Karpas-422 (cell line): ENCODE results near the gene GNAQ. TPM values are rescaled to one million over a fixed set of nuclear protein-coding genes. Genes with fewer than 3 reads are reported as not detected.
A peak's percentile ranks its signal among the peaks of the same experiment; 100 is the strongest.
"Not testable (repeated sequence)": the region's sequence is repeated elsewhere in the genome, so short reads cannot be mapped to it uniquely, and the experiment has no call there.

Experiments
- DNase-seq: peaks from one replicate; pipeline ENCODE4 v3.0.0-alpha.2; 2015
- H2AFZ ChIP-seq: fragments of 200-600 bp; sonication (generic); 2 replicates; pipeline ENCODE4 v1.6.1; 2014; ENCODE audit warnings: antibody characterized with exemption, low read length, mixed read lengths
- H3K27ac ChIP-seq: fragments of 200-600 bp; sonication (generic); 2 replicates; pipeline ENCODE4 v1.5.1; 2014; ENCODE audit warnings: mild to moderate bottlenecking, low read length, moderate library complexity
- H3K27me3 ChIP-seq: fragments of 200-600 bp; sonication (generic); 2 replicates; pipeline ENCODE4 v1.6.1; 2014; ENCODE audit warnings: low read length, mixed read lengths
- H3K36me3 ChIP-seq: fragments of 200-600 bp; sonication (generic); 2 replicates; pipeline ENCODE4 v1.6.1; 2014; ENCODE audit warnings: low read length, mixed read lengths; ENCODE audit not compliant: insufficient read depth
- H3K4me1 ChIP-seq: fragments of 200-600 bp; sonication (generic); 2 replicates; pipeline ENCODE4 v1.6.1; 2014; ENCODE audit warnings: mild to moderate bottlenecking, low read length, mixed read lengths
- H3K4me2 ChIP-seq: fragments of 200-600 bp; sonication (generic); 2 replicates; pipeline ENCODE4 v1.6.1; 2014; ENCODE audit warnings: low read length, low read depth, mild to moderate bottlenecking; ENCODE audit not compliant: poor library complexity, severe bottlenecking
- H3K4me3 ChIP-seq: fragments of 200-600 bp; sonication (generic); 2 replicates; pipeline ENCODE4 v1.5.1; 2014; ENCODE audit warnings: mild to moderate bottlenecking, antibody characterized with exemption, low read length, mixed read lengths
- H3K79me2 ChIP-seq: fragments of 200-600 bp; sonication (generic); 2 replicates; pipeline ENCODE4 v1.6.1; 2014; ENCODE audit warnings: mild to moderate bottlenecking, low read length, mixed read lengths
- H3K9ac ChIP-seq: fragments of 200-600 bp; sonication (generic); 2 replicates; pipeline ENCODE4 v1.6.0; 2014; ENCODE audit warnings: low read length
- H3K9me2 ChIP-seq: fragments of 200-600 bp; sonication (generic), shearing (Covaris generic); replicated peaks from 2 replicates; pipeline ENCODE4 v1.6.0; 2014; ENCODE audit warnings: mild to moderate bottlenecking, low read length, moderate library complexity; ENCODE audit not compliant: insufficient read depth
- H3K9me3 ChIP-seq: fragments of 300-700, 200-600 bp; sonication (generic); 2 replicates; pipeline ENCODE4 v1.6.1; 2014; ENCODE audit warnings: low read length, mixed read lengths
- H4K20me1 ChIP-seq: fragments of 200-600 bp; sonication (generic); 2 replicates; pipeline ENCODE4 v1.6.1; 2014; ENCODE audit warnings: mild to moderate bottlenecking, antibody characterized with exemption, low read length, low read depth; ENCODE audit not compliant: insufficient read depth
- total RNA-seq: library from RNA; depleted of rRNA; stranded (reverse); fragments of >200 nt; shearing (Covaris generic); gene quantifications from 2 replicates; pipeline ENCODE4 v1.2.3, GENCODE V29; 2014; ENCODE audit warnings: low replicate concordance

GNAQ gene
- total RNA-seq, 1 experiment from 2014 or later: not detected

DNA sequence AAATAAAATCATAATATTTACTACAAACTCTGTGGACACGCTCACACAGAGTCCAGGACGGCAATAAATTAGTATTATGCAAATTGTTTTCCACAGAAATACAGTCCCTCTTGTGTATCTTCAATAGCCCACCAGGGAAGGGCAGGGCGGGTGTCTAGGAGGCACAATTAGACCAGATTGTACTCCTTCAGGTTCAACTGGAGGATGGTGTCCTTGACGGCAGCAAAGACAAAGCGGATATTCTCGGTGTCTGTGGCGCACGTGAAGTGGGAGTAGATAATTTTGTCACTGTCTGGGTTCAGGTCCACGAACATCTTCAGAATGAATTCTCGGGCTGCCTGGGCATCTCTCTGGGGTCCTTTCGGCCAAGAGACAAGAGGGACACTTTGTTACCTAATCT lies 310.5 kb downstream of the GNAQ start:
- not testable (repeated sequence) for H4K20me1 ChIP-seq, DNase-seq, H3K4me2 ChIP-seq, H3K9me3 ChIP-seq, H3K27ac ChIP-seq, H3K4me3 ChIP-seq, H2AFZ ChIP-seq, H3K79me2 ChIP-seq, H3K9ac ChIP-seq, H3K9me2 ChIP-seq, H3K36me3 ChIP-seq, H3K27me3 ChIP-seq
- H3K4me1 ChIP-seq: peaks cover 28% of the 10 kb centered on the region

DNA sequence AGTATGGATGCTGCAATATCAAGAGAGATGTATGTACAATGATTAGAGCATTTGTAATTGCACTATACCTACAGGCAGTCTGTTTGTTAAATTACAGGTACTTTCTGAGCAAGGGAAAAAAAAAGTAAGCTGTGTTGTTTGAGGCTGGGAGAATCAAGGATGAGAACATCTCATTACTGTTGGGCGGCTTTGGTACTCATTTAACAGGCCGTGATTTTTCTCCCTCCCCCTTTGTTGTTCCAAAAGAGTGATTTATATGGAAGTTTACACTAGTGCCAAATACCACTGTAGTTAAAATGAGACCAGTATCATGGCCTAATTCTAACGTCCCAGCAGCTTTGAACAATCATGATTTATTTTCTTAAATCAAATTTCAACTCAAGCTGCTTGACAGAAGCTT lies 312.3 kb downstream of the GNAQ start:
- H3K4me2 ChIP-seq: no peak overlapping the region
- no peaks in the 10 kb centered on the region for H3K36me3 ChIP-seq
- H3K79me2 ChIP-seq: no peaks in the 10 kb centered on the region
- no peak overlapping the region for H3K4me3 ChIP-seq
- peaks cover 19% of the 10 kb centered on the region for H3K4me1 ChIP-seq
- no peak overlapping the region for H3K27ac ChIP-seq
- H3K9ac ChIP-seq: no peak overlapping the region
- DNase-seq: no peak
- no peaks in the 10 kb centered on the region for H3K27me3 ChIP-seq
- H3K9me2 ChIP-seq: no peaks in the 10 kb centered on the region
- H4K20me1 ChIP-seq: no peaks in the 10 kb centered on the region
- H3K9me3 ChIP-seq: peaks cover 5% of the 10 kb centered on the region; the same call in 1 of the 2 replicates
- no peak overlapping the region for H2AFZ ChIP-seq

DNA sequence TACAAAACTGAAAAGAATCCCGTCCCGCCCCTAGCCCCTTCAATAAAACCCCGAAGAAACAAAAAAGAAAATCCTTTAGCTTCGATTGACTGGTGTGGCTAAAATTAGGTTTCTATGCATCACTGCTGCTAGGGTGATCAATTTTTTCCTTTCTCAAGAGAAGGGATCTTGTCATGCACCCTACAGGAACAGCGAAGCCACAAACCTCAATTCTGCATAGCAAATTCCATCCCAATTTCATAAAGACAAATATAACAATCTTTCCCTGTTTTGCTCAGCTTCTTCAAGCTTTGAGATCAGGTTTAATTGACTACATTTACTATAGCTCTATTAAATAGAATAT lies 313.3 kb downstream of the GNAQ start:
- not testable (repeated sequence) for H4K20me1 ChIP-seq, H3K36me3 ChIP-seq, DNase-seq, H3K4me3 ChIP-seq, H3K27ac ChIP-seq, H2AFZ ChIP-seq, H3K79me2 ChIP-seq, H3K4me2 ChIP-seq, H3K9me2 ChIP-seq, H3K27me3 ChIP-seq, H3K9me3 ChIP-seq, H3K9ac ChIP-seq
- H3K4me1 ChIP-seq: peaks cover 24% of the 10 kb centered on the region

DNA sequence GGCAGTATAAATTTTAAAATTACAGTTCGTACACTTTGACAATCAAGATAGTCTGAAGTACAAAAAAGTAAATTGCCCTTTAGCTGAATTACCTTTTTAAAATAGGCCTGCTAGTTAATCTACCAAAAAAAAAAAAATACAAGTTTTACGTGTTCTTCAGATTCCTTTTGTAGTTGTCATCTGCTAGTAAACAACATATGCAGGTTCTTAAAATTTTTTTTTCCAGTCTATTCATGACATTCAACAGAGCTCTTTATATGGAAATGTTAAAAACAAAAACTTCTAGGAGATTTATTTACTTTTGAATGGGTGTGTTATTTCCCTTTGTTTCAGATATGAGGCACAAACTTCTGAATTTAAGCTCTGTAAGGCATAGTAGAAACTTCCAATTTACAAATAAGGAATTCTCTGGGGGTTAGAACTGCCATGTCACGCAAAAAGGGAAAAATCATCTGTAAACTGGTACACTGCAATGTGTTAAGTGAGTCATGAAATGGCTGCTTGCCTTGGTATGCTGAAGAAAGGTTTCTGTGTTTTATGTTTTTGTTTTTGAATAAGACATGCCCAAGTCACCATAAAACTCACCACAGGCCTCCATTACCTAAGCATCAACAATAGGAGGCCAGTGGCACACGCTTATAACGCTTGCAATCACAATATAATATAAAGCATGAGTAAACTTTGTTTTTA lies 313.9 kb downstream of the GNAQ start:
- H3K36me3 ChIP-seq, H2AFZ ChIP-seq, H3K27me3 ChIP-seq, DNase-seq, H3K9me2 ChIP-seq, H3K79me2 ChIP-seq, H3K27ac ChIP-seq, H3K4me2 ChIP-seq, H3K9ac ChIP-seq, H3K4me3 ChIP-seq, H3K9me3 ChIP-seq, H4K20me1 ChIP-seq: not testable (repeated sequence)
- H3K4me1 ChIP-seq: peaks cover 24% of the 10 kb centered on the region

DNA sequence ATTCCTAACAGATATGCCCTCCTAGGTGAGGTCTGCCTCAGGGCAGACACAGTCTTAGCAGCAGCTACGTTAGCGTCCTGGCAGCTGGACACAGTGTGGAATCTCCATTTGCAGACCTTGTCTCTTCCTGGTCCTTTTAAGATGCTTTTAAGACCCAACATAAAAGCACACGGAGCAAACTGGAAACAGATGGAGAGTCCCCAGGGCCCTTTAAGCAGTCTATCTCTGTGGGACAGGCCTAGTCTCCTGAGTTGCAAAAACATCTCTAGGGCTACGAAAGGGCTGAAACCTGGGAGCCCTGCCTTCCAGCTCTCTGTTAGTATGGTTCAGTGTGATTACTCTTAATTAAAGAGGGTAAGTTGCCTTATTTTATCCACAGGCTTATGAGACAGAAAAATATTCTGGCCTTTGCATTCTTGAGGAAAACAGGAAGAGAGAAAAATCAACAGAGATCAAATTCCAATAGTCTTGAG lies 317.5 kb downstream of the GNAQ start:
- Histone ChIP-seq H4K20me1 (no peaks in the 10 kb centered on the region), H3K36me3 (no peaks in the 10 kb centered on the region), H3K79me2 (no peaks in the 10 kb centered on the region), H3K9me3 (no peaks in the 10 kb centered on the region), H3K27me3 (no peaks in the 10 kb centered on the region), H3K4me2 (no peak overlapping the region), H3K27ac (no peak overlapping the region), H3K9ac (no peak overlapping the region), H3K4me3 (no peak overlapping the region), H3K4me1 (peaks cover 29% of the 10 kb centered on the region), H3K9me2 (no peaks in the 10 kb centered on the region), H2AFZ (no peak overlapping the region)
- DNase-seq: no peak

GRCh38 chr9:77712533-77713130 lies 319.0 kb downstream of the GNAQ start:
- Histone ChIP-seq H3K9ac (no peak overlapping the region), H3K4me1 (peaks cover 29% of the 10 kb centered on the region), H2AFZ (no peak overlapping the region), H3K27ac (no peak overlapping the region), H3K9me3 (peaks cover 4% of the 10 kb centered on the region; the same call in 1 of the 2 replicates), H3K9me2 (no peaks in the 10 kb centered on the region), H3K27me3 (no peaks in the 10 kb centered on the region), H3K36me3 (peaks cover 5% of the 10 kb centered on the region; the same call in 1 of the 2 replicates), H4K20me1 (no peaks in the 10 kb centered on the region), H3K4me2 (no peak overlapping the region), H3K4me3 (no peak overlapping the region), H3K79me2 (no peaks in the 10 kb centered on the region)
- no peak for DNase-seq

GRCh38 chr9:77710965-77711648 lies 320.5 kb downstream of the GNAQ start:
- Histone ChIP-seq H3K4me1 (peaks cover 35% of the 10 kb centered on the region), H3K9me3 (peaks cover 4% of the 10 kb centered on the region; the same call in 1 of the 2 replicates), H3K9me2 (no peaks in the 10 kb centered on the region), H3K4me3 (no peak overlapping the region), H3K4me2 (no peak overlapping the region), H3K79me2 (no peaks in the 10 kb centered on the region), H3K27ac (no peak overlapping the region), H4K20me1 (no peaks in the 10 kb centered on the region), H2AFZ (no peak overlapping the region), H3K9ac (no peak overlapping the region), H3K27me3 (no peaks in the 10 kb centered on the region), H3K36me3 (peaks cover 5% of the 10 kb centered on the region; the same call in 1 of the 2 replicates)
- DNase-seq: no peak

- Histone ChIP-seq H3K9me3 (peaks cover 4% of the 10 kb centered on the region; the same call in 1 of the 2 replicates), H3K79me2 (no peaks in the 10 kb centered on the region), H3K9me2 (no peaks in the 10 kb centered on the region), H3K4me3 (no peak overlapping the region), H3K4me2 (peak overlapping the region; percentile 39), H3K9ac (no peak overlapping the region), H2AFZ (peak overlapping the region; percentile 84; the same call in 1 of the 2 replicates), H3K27ac (peak overlapping the region; percentile 60), H3K27me3 (0 out of 2 replicates have a peak, but pooled peaks cover 2% of the 10 kb centered on the region), H3K4me1 (peaks cover 35% of the 10 kb centered on the region), H3K36me3 (peaks cover 5% of the 10 kb centered on the region; the same call in 1 of the 2 replicates), H4K20me1 (no peaks in the 10 kb centered on the region)
- DNase-seq: no peak
Measured at GRCh38 chr9:77710316-77710715, 321.3 kb downstream of the GNAQ start.
